GM19438 (cell line): Measurements from ENCODE around the gene PRRX2.
"Not testable (repeated sequence)": the region's sequence is repeated elsewhere in the genome, so short reads cannot be mapped to it uniquely, and the experiment has no call there.

ENCODE experiments used
- ATAC-seq: cut with Tn5 transposase; IDR thresholded peaks from one replicate; pipeline ENCODE4 v1.9.1; 2021; ENCODE audit warnings: low read depth; ENCODE audit not compliant: unreplicated experiment

The PRRX2 gene

GRCh38 chr9:129724456-129725190 is 59.2 kb downstream of the PRRX2 start:
- ATAC-seq: no peak

DNA sequence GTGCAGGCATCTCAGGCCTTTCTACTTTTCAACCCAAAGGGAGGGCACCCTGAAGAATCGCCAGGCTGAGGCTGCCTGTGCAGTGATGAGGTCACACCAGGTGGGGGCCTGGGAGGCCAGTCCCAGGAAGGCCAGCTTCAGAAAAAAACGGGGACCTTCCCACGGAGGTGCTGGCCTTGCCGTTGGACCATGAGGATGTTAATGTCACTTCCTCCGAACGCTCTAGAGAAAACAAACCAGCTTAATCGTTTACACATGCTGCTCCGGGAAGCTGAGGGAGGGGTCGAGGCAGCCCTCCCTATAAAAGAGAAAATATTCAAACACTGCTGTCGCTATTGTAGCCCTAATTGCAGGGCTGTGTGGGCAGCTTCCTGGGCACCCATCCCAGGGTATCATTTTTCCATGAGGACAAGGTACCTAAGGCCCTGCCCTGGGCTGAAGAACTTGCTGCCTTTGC is 60.4 kb downstream of the PRRX2 start:
- no peak for ATAC-seq

DNA sequence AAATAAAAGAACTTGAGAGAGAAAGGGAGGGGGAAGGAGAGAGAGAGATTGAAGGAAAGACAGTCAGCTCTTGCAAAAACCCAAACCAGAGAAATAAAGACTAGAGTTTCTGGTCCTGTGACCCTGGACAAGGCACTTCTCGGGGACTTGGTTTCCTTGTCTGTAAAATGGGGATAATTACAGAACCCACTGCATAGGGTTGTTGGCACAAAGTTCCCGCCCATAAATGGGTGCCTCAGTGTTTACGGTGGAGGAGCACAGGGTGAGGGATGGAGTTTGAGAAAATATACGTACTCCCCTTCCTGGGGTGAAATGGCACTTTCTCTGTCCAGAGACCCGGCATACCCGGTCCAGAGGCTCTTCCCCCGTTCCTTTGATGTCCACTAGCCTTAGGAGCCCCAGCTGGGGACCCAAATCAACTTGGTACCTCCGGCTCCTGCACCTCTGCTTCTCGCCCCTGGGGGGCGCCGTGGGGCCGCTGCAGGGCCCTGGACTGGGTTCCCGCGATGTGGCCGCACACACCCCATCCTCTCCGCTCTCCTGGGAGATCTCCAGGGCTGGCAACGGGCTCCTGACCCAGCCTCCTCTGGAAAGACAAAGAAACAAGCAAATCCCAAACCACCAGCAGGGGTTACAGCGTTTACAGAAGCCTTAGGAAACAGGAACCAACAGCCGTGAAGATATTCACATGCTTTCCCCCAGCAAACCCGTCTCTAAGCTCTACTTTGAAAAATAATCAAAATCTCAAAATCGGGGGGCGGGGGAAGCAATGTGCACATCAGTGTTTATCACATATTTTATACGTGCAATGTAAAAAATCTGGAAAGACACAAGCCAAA is 61.1 kb downstream of the PRRX2 start:
- ATAC-seq: no peak

DNA sequence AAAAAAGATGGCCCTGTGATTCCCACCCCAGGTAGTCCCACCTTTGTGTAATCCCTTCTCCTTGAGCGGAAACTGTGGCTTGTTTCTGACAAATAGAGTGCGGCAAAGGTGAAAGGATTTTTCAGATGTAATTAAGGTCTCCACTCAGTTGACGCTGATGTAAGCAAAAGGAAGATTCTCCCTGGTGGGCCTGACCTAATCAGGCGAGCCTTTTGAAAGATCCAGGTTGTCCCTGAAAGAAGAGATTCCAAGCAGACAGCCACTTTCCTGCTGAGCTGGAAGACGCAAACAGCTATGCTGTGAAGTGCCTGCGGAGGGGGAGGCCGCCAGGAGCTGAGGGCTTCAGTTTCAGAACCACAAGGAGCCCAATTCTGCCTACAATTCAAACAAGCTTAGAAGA is 63.3 kb downstream of the PRRX2 start:
- ATAC-seq: no peak

GRCh38 chr9:129731477-129732085 is 66.1 kb downstream of the PRRX2 start:
- ATAC-seq: no peak

DNA sequence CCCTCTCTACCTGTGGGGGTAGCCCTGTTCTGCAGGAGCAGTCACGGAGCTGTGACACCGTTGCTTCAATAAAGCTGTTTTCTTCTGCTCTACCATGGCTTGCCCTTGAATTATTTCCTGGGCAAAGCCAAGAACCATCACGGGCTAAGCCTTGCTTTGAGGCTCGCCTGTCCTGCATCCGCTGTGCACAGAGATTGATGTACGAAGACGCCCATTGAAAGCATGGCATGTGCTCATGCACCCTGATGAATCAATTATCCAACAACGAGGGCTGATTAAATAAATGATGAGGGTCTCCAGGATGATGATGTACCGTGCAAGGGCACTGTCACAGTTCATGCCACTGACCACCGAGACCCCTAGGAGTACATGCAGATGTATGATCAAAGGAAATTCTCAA is 66.7 kb downstream of the PRRX2 start:
- ATAC-seq: no peak

GRCh38 chr9:129732946-129733631 is 67.6 kb downstream of the PRRX2 start:
- ATAC-seq: no peak

- ATAC-seq: no peak
Measured at GRCh38 chr9:129733632-129733953, 68.1 kb downstream of the PRRX2 start.

GRCh38 chr9:129735546-129735945 is 70.1 kb downstream of the PRRX2 start:
- no peak for ATAC-seq

DNA sequence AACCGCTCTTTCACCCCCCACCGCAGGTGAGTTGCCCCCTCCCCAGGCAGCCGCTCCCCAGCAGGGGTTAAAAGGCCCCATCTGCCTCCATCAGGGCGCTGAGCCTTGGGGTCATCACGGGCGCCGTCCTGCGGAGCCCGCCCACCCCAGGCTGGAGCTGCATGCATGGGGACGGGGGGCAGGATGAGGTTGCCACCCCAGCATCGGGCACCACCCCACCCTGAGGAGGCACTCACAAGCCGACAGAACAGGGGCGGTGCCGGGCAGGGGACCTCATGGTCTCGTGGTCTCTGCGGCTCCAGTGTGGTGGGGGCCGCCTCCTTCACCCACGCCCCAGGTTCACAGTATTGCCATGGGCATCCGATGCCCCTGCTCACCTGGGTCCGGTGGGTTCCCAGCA is 70.9 kb downstream of the PRRX2 start:
- no peak for ATAC-seq

GRCh38 chr9:129737479-129738274 is 72.2 kb downstream of the PRRX2 start:
- peak; percentile 75 for ATAC-seq

- no peak for ATAC-seq
Measured at GRCh38 chr9:129739432-129739831, 74.0 kb downstream of the PRRX2 start.

DNA sequence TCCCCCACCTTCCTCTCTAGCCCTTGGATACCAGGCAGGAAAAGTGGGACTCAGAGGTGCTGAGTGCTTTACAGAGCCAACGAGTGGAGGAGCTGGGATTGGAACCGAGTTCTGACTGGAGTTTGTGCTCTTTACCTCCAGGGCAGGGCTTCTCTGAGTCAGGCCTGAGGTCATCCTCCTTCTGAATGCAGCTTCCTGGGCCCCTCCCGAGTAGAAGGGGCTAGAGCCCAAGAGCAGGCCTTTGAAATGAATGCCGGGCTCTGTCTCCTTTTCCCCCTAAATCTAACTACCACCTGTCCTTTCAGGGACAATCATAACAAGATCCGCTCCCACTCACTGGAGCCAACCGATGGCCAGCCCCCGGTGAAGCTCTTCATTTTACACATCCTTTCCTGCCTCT is 74.7 kb downstream of the PRRX2 start:
- ATAC-seq: no peak

GRCh38 chr9:129740666-129741464 is 75.4 kb downstream of the PRRX2 start:
- ATAC-seq: no peak

DNA sequence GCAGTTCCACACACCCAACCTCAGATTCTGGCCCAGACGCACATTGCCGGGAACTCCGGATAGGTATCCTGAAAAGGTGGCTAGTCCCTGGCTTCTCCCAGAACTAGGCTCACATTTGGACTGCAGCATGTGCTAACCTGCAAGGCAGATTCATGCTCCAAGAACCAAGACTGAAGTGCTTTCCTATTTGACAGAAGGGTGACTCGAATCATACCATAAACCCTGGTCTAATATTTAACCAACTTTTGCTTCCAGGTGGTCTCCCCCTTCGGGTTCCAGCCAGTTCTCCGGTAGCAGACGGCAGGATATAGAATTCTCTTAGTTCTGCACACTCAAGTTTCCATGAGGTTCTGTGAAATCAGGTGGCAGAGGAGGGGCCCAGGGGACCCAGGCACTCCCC is 79.8 kb downstream of the PRRX2 start:
- no peak for ATAC-seq

- ATAC-seq: no peak
Measured at GRCh38 chr9:129746092-129746777, 80.8 kb downstream of the PRRX2 start.

DNA sequence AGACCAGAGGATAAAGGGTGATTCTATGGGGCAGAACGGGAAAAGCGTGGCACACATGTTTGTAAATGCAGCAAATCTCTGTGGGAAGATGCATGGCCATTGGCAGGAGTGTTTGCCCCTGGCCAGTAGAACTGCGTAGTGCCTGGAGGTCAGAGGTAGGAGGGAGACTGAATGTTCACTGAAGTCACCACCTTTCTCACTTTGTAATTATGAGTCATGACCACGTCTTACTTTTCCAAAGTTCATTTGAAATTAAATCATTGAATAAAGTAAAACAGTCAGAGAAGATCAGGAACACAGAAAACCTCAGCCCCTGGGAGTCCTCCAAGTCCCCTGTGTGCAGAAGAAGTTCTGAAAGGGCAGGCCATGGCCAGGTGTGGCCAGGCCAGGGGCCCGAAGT is 82.8 kb downstream of the PRRX2 start:
- ATAC-seq: no peak

DNA sequence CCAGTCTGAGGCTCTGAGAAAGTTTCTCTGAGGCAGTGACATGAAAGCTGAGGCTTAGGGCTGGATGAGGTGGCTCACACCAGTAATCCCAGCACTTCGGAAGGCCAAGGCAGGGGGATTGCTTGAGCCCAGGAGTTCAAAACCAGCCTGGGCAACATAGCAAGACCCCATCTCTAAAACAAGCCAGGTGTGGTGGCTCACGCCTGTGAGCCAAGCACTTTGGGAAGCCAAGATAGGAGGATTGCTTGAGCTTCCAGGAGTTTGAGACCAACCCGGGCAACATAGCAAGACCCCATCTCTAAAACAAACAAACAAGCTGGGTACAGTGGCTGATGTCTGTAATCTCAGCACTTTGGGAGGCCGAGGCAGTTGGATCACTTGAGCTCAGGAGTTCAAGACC is 83.6 kb downstream of the PRRX2 start:
- ATAC-seq: not testable (repeated sequence)

- no peak for ATAC-seq
Measured at GRCh38 chr9:129749575-129749974, 84.1 kb downstream of the PRRX2 start.
